ENCODE measurements around the gene CCDC138.

Gene CCDC138

DNA sequence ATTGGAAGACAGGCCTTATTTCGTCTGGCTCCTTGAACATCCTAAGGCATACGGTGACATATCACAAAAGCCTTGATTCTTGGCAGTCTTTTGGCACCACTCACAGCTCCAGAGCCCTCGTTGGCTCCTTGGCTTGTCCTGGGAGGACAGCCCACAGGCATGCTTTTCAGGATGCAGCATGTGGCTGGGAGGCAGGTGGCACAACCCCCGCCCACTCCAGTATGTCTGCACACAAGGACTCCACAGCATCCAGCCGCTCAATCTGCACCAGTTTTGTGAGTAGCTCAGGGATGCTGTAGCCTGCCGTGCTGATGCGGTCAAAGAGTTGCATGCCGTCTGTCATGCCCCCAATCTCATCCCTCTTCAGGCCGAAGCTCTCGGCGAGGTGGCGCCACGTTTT is 110.2 kb downstream of the CCDC138 start:
- DNase-seq = no peak

DNA sequence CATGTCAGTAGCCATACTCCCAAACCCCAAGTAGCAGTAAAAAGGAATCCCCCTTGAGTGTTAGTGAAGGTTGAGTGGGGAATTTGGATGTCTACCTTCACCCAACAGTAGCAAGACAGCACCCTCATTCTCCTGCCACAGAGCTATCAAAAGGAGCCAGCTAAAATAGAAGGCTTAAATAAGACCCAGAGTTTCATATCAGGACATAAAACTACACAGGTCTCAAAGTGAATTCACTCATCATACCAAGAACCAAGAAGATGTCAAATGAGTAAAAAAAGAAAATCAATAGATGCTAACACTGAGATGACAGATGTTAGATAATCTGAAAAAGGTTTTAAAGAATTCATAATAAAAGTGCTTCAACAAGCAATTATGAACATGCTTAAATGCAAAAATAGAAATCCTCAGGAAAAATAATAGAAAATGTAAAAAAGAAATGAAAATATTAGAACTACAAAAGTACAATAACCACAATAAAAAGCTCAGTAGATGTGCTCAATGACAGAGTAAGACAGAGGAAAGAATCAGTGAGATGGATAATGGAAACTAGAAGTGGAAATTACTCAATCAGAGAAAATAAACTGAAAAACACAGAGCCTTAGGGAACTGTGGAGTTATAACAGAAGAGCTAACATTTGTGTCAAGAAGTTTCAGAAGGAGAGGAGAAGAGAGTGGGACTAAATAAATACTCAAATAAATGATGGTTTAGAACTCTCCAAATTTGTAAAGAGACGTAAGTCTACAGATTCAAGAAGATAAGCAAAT is 111.9 kb downstream of the CCDC138 start:
- no peak for DNase-seq

DNA sequence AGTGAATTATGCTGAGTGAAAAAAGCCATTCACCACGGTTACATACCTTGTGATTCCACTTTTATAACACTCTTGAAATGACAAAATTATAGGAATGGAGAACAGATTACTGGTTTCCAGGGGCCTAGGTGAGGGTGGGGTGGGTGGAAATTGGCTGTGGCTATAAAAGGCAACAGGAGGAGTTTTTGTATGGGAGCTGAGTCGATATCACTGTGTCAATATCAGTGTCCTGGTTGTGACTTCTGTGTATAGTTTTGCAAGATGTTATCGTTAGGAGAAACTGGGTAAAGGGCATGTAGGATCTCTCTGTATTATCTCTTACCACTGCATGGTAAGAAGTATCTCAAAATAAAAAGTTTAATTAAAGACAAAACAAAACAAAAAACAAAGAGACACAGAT is 118.1 kb downstream of the CCDC138 start:
- no peak for DNase-seq

DNA sequence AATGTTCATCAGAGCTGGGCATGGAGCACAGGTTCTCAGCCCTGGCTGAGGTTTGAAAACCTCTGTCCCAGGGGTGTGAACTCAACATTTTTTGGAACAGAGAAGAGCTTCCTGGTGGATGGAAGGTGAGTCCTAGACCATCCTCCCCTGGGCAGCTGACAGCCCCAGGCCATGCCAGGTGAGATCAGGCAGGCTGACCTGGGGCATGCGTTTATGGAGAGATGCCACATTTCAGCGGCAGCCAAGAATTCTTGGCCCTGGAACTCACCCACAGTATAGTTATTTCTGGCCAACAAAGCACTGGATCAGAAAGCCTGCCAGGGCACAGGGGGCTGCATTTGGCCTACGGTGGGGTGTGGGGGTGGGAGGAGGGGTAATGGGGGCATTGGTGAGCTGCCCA is 118.6 kb downstream of the CCDC138 start:
- no peak for DNase-seq

DNA sequence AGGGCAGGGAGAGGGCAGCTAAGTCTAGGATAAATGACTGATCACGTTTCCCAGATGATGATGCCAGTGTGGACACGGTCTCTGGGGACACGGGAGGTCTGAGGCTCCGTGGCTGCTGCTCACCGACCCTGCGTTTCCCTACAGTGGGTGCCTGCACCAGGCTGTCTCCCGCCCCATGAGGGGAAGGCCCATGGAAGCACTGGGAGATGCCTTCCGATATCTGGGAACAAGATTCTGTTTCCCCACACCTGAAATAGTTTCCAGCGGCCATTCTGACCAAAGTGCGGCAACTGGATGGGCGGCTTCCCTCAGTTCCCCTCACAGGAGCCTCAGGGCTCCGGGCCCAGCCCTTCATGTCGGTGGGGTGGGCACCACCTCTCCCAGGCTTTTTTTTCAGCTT is 119.3 kb downstream of the CCDC138 start:
- no peak for DNase-seq

DNA sequence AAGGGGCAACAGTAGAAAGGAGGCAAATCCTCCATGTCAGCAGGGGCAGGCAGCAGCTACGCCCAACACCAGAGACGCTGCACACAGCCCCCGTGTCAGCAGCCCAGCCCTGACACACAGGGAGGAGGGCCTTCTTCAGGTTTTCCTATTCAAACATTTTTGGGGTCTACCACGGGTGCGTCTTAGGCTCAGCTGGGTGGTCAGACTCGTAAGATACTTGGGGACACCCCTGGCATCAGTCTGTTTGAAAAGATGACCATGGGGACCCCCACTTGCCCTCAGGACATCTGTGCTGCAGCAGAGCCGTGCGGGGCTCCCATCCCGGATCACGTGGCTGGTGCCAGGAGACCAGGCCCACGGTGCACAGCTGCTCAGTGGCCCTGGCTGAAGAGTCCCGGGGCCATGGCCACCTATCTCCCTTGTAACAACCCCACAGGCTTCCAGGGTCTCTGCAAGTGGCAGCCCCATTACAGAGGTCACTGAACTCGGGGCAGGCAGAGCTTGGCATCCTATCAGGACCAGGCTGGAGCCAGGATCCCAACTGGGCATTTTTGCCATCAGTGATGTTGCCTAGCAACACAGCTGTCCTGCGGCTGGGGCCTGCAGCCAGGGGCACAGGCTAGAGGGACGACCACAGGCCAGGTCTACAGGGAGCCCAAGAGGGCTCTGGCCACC is 120.0 kb downstream of the CCDC138 start:
- DNase-seq = no peak

DNA sequence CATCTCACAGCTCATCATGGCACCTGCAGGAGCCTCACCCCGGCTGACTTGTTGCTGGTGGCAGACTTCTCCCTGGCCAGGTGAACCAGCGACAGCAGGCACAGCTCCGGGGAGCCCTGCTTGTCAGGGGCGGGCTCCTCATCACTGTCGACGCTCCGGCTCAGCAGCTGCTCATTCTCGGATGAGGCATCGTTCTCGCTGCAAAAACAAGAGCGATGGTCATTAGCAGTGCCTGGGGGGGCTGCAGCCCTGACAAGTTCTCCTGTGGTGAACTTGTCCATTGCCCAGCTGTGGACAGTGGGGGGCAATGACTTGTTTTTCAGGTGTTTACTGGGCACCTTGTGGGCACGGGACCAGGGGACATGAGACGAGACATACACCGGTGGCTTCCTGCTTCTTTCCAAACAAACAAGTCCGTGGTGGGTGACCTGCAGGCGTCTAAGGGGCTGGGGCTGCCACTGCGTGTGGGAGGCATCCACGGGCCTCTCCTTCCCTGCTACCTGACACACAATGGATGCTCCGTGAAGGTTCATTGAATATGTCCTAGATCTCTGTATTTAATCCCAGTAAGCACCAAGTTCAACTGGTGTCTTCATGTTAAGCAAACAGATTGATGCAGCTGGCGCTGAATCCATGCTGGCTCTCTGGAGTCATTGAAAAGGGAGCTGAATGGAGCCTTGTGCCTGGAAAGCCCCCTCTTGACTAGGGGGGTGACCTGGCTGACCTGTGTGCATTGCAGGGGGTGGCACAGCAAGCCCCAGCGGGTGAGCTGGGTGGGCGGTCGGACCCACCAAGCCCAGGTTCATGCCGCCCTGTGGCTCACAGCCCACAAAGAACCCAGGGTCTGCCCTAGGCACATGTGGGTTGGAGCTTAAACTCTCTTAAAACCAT is 121.5 kb downstream of the CCDC138 start:
- no peak for DNase-seq

DNA sequence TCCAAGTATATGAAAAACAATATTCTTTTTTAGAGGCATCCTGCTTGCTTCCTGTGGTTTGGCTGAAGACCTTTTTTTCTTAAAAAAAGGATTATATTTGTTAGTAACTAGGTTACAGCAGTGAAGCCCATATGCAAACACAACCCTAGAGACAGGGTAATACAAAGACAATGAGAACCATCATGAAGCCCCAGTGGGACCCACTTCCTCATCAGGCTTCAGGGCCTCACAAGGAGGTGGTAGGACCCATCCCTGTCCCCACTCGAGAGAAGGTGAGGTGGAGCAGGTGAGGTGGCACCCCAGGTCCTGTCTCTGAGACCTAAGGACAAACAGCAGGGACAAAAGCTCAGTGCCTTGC is 122.1 kb downstream of the CCDC138 start:
- no peak for DNase-seq

DNA sequence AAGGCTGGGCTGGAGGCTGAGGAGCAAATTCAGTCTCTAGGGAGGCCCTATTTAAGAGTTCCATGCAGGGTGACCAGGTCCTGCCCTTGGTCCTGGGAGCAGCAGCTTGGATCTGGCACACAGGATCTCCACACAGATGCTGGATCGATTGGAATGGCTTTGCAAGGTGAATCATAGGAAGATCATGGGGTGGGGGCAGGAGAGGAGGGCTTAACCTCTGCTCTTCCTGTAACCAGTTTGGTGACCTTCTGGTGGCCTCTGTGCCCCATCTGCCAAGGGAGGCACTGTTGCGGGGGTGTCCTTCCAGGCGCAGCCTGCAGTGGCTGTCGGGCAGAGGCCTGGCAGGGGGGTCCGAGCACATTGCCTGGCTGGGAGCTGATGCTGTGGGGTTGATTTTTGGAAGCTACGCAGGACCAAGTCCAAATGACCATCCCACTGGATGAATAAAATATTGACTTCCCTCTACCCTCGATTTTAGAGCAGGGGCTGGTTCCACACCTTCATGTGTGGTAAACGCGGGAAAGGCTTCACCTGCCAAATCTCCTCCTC is 122.8 kb downstream of the CCDC138 start:
- no peak for DNase-seq

DNA sequence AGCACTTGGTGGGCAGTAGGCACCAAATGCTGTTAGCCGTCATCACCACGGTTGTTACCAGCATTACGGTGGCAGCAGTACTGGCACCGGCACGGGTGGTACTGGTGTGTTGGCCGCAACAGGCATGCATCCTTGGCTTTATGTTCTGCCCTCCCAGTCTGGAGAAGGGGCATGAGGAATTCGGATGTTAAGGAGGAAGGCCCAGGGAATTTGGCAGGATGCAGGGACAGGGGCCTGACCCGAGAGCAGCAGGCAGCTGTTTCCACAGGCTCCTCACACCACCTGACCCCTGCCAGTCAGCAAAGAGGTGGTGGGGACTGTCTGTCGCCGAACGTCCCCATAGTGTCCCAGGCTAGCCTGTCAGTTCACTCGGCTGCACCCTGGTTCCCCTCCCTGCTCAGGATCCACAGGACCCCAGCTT is 123.5 kb downstream of the CCDC138 start:
- DNase-seq = no peak

DNA sequence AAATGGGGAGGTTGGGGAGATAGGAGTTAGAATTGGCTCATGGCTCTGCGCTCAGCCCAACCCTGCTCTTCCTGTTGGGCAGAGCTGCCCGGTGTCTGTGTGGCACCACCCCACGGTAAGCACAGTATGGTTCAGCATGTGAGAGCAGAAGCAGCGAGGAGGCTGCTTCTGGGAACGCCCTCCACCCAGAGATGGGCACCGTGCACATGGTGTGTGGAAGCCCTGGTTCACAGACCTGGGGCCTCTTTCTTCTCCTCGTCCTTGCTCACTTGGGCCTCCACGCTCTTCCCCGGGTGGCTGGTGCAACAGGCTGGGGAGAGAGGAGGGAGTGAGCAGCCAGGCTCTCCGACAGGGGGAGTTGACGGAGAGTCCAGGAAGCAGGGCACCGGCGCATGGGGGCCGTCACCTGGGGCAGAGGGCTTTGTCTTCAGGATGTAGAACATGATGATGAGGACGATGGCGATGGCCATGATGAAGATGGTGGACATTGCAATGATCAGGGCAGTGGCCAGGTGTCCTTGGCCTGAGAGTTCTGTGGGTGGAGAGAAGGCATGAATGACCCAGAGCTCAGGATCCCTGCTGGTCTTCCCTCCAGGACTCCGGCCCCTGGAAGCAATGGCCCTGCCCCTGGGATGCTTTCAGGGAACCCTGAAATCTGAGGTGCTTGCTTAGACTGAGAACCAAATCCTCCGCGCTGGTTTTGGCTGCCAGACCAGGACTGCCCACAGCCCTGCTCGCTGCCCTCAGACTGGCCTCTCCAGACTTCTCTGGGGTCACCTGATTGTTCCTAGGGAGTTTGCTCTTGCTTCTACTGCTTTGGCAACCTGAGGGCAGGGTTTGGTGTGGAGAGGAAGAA is 124.2 kb downstream of the CCDC138 start:
- no peak for DNase-seq

DNA sequence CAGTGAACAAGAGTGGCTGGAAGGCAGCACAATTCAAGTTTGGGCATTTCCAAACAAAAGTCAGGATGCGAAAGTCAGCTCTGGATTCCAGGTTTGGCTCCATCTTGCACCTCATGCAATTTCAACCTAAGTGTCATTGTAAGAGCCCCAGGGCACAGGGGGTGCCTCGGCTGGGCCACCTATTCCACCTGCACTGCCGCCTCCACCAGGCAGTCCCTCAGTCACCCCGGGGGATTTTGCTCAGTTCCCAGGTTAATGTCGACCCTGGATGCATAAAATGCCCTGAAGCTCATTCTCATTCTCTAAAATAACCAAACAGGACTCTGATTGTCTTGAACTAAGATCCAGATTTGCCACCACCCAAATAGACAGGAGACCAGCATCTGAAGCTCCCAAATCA is 124.8 kb downstream of the CCDC138 start:
- DNase-seq = no peak

DNA sequence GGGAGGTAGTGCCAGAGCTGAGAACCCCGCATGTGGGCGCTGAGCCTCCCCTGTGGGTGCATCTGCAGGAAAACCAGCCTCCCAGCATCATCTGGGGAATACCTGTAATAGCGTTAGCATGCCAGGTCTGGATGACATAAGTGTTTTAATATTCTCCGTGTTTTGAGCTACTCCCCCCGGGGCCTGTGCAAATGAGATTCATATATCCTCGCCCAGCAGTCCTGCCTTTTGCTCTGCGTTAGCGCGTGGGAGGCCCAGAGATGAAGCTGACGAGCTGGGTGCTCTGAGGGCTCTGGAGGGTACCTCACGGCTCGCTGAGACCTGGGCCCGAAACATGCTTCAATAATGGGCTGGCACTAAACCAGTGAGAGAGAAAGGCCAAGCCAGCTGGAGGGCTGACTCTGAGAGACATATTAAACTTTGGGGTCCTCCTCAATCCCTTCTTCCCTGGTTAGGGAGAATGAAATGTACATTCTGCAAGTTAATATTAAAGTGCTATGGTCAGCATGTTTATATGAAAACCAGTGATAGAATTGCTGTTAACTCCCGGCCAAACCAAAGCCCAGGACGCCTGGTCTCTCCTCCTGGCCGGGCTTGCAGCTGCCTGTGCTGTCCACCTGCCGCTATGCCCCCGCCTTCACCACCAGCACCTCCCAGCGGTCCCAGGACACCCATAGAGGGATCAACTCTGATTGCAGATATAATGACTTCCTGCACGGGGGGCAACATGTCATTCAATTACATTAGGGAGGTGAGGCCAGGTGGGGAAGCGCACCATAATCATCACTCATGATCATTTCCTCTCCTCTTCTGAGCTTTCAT is 125.4 kb downstream of the CCDC138 start:
- DNase-seq = no peak

DNA sequence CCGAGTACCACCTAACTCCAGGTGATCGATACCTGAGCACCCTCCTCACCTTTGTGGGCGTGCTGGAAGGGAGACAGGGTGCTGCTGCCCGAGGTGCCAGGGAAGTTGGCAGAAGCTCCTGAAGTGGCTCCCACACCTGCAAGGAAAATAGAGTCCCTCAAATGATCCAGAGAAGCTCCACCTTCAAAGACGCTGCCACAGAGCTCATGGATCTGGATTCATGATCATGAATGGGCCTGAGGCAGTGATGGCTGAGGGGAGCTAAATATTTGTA is 126.0 kb downstream of the CCDC138 start:
- DNase-seq = no peak

DNA sequence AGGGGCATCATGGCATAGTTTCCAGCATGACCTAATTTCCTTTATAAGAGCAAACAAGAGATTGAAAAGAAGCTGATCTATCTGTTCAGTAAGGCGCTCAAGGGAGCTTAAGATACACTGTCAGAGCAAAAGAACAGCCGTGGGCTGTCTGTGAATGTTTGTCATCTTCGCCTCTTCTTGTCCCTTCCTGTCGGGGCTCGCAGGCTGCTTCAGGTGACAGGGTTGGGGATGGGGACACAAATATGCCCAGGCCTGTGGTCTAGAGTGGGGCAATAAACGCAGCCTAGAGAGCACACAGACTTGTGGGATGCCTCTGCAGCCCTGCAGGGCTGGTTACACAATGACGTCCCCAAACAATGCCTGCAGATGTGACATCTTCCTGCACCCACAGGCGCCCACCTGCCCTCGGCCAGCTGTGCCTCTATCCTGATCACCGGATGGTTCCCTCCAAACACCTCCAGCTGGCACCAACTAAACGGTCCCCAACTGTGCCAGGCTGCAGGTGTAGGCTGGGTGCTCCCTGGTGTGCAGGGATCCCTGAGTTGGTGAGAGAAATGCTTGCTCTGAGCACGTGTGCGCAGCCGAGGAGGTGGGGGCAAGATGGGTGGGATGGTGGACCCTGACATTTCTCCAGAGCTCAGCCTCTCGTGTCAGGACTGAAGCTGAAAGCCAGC is 129.7 kb downstream of the CCDC138 start:
- no peak for DNase-seq

DNA sequence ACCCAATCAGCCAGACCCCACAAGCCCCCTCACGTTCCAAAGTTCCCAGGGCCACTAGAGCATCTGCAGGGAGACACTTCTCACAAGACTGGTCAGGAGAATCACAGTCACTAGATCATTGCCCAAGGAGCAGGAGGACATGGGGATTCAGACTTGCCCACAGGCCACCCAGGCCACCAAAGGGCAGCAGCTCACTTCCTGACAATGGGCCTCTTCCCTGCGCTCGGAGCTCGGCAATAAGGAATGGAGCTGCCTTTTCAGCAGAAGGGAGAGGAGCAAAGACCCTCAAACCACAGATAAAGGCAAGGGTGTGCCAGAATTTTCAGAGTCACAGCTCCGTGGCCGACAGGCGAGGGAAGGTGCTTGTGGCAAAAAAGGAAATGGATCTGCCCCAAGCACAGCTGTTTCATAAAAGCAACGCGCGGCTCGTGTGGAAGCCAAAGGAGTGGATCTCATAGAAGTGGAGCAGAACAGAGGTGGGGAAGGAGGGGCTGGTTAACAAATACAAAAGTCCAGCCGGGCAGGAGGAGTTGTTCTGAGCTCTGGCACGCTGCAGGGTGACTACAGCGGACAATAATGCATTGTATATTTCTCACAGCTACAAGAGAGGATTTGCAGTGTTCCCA is 130.3 kb downstream of the CCDC138 start:
- DNase-seq = no peak

DNA sequence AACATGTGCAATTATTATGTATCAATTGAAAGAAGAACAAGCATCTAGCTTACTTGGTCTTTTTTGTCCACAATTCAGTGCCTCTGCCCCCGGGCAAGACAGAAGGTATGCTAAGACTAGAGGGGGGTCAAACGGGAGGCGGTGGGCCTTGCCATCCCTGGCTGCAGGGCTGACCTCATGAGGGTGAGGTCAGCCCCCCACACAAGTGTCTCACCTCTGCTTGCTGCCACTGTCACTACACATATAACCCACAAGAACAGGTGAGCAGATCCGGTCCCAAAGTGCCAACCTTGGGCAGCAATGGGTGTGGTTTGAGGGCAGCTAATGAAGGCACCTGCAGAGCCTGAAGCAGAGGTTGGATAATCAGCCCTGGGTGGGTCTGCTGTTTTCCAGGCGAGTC is 131.0 kb downstream of the CCDC138 start:
- DNase-seq = no peak

DNA sequence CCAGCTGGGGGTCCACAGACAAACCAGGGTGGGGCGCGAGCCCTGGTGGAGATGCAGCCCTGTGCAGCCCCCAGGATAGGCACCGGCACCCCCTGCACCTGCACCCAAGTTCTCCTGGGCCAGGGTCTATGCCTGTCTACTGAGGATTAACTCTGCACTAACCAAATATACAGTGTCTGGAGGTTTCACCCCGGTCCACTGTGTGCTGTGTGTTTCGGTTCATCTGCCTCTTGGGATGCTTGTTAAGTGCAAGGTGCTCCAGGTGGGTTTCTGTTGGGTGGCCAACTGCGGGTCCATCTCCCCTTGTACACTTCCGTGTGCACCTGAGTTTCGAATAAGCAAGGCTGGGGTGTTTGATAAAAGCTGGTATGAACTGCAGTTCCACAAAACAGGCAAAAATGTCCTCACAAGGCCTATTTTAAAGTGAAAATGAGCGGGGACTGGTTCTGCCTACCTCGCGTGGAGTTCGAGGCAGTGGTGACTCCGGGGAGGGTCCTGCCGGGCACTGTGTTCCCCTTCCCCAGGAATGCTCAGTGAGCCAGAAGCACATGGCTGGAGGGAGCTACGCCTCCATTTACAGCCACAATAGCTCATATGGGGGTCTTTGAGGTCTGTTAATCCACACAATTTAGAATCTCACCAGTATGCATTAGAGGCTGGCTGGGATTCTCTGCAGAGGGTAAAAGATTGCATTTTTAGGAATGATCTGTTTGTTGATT is 131.7 kb downstream of the CCDC138 start:
- DNase-seq = no peak

DNA sequence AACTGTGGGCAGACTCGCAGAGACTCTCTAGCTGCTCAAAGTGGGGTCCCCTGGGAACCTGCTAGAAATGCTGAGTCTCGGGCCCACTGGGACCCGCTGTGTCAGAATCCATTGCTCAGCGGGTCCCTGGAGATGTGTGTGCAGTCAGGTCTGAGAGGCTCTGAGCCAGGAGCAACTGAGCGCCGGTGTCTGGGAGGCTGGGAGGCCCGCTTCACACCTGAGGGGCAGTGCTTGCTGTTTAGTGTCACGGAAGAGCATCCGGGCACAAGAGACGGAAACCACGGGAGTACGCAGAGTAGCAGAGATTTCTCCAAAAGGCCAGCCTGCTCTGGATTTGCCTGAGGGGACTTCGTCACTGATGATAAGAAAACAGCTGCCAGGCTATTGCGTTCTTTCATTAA is 132.4 kb downstream of the CCDC138 start:
- DNase-seq = no peak

All from stimulated activated CD4-positive, alpha-beta T cell treated with anti-CD3 and anti-CD28 coated beads, Interleukin-4, amount 100 ng/mL, for 24 hours (primary cell).